ENCODE data around the gene RHEX. TPM values are rescaled to one million over a fixed set of nuclear protein-coding genes. Genes with fewer than 3 reads are reported as not detected.

RHEX gene
- polyA plus RNA-seq, 1 of the 3 experiments (the other 2 are of a cell fraction), result not detected

DNA sequence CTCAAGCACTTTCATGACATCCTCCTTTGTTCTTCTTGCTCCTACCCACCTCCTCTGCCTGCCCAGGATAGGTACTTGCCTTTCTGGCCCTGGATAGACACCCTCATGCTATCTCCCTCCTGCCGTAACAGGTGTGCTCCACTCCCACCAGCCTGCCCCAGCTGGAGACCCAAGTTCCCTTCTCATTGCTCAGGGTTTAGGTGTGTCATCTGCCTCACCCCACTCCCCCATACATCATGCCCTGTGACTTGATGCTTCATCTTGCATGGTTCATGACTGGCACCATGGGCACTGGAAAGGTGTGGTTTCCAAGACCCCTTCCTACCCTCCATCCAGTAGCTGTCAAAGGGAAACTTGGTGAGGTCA lies 5.9 kb downstream of the RHEX start:
- H3K27ac ChIP-seq (ENCODE audit: low read depth in 2 of 2, low read length in 1 of 2), result no peak overlapping the region
- WGBS (ENCODE audit: low lambda C conversion rate), result 93% methylated on average over 1 of the region's 1 CpG
- H3K9me2 ChIP-seq, result no peaks in the 10 kb centered on the region
- no peaks in the 10 kb centered on the region for H3K36me3 ChIP-seq (replicated peaks in 1 of 2; ENCODE audit: control insufficient read depth in 1 of 2, insufficient read depth in 2 of 2, low read length in 1 of 2)
- H3F3A ChIP-seq (replicated peaks; ENCODE audit: insufficient read depth), result no peaks in the 10 kb centered on the region
- ChIA-PET POLR2A (no interaction called here), CTCF (interaction anchor here (0.6 kb wide), 1 partner anchor 81 kb away, joined by 3 read pairs; no protein-coding TSS in a partner anchor)
- no peaks in the 10 kb centered on the region for H3K79me2 ChIP-seq (ENCODE audit: insufficient read depth)
- H3K9me3 ChIP-seq, result no peaks in the 10 kb centered on the region; the same call in 1 of the 2 replicates
- H3K27me3 ChIP-seq (ENCODE audit: insufficient read depth), result peaks cover 7% of the 10 kb centered on the region; the same call in 1 of the 2 replicates
- no peaks in the 10 kb centered on the region for H4K20me1 ChIP-seq (ENCODE audit: insufficient read depth)
- DNase-seq, result no peak
- TF ChIP-seq RXRA (IDR thresholded peaks at IDR 0.05; ENCODE audit: borderline replicate concordance, low read depth) (no peak), FOXJ3 (CRISPR knock-in tag; IDR thresholded peaks at IDR 0.05) (no peak), EZH2phosphoT487 (IDR thresholded peaks at IDR 0.05; ENCODE audit: borderline replicate concordance, low read depth) (no peak), RCOR1 (IDR thresholded peaks at IDR 0.05; ENCODE audit: low read length) (no peak)
- TF ChIP-seq, protein P1, sequence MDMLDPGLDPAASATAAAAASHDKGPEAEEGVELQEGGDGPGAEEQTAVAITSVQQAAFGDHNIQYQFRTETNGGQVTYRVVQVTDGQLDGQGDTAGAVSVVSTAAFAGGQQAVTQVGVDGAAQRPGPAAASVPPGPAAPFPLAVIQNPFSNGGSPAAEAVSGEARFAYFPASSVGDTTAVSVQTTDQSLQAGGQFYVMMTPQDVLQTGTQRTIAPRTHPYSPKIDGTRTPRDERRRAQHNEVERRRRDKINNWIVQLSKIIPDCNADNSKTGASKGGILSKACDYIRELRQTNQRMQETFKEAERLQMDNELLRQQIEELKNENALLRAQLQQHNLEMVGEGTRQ (IDR thresholded peaks at IDR 0.05; ENCODE audit: borderline replicate concordance, low read depth, low read length), result no peak
- no peaks in the 10 kb centered on the region for H3K4me1 ChIP-seq (ENCODE audit: control insufficient read depth in 1 of 2, insufficient read depth in 2 of 2, low read depth in 1 of 2, low read length in 1 of 2)
- H3K9ac ChIP-seq, result no peak overlapping the region
- H3K4me2 ChIP-seq, result no peak overlapping the region
- no peak overlapping the region for H2AFZ ChIP-seq (ENCODE audit: low read depth)
- no peak overlapping the region for H3K4me3 ChIP-seq (ENCODE audit: low read depth in 2 of 2, low read length in 1 of 2)

DNA sequence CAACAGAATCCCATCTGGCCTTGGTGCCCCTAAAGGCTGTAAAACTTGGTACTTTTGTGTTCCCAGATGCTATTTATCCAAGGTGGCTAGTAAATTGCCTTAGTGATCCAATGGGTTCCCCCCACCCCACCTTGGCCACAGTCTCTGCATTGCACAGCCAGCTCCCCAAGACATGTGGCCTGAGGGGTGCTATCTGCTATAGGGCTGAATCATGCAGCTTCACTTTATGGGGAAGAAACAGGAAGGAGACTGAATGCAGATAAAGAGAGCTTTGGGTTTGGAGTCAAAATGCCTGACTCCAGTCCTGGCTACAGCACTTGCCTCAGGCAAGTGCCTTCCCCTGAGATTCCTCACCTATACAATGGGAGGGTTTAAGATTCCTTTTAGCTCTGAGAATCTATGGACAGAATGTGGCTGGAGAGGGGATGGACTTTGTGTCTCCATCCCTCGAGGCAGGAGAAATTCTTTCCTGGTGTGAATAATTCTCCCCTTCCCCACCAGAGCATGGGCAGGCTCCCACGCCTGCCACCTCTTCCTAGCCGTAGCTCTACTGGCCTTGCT lies 6.5 kb downstream of the RHEX start:
- no peaks in the 10 kb centered on the region for H4K20me1 ChIP-seq (ENCODE audit: insufficient read depth)
- no peak for DNase-seq
- no peaks in the 10 kb centered on the region for H3K36me3 ChIP-seq (replicated peaks in 1 of 2; ENCODE audit: control insufficient read depth in 1 of 2, insufficient read depth in 2 of 2, low read length in 1 of 2)
- peaks cover 7% of the 10 kb centered on the region; the same call in 1 of the 2 replicates for H3K27me3 ChIP-seq (ENCODE audit: insufficient read depth)
- 27% methylated on average over 3 of the region's 3 CpGs for WGBS (ENCODE audit: low lambda C conversion rate)
- no peaks in the 10 kb centered on the region for H3K79me2 ChIP-seq (ENCODE audit: insufficient read depth)
- ChIA-PET POLR2A (no interaction called here), CTCF (interaction anchor here (0.6 to 0.7 kb wide), 2 partner anchors 82 to 420 kb away, joined by 3 read pairs; no protein-coding TSS in a partner anchor)
- H3K4me1 ChIP-seq (ENCODE audit: control insufficient read depth in 1 of 2, insufficient read depth in 2 of 2, low read depth in 1 of 2, low read length in 1 of 2), result no peaks in the 10 kb centered on the region
- no peaks in the 10 kb centered on the region for H3K9me2 ChIP-seq
- H3K4me2 ChIP-seq, result no peak overlapping the region
- no peak overlapping the region for H3K27ac ChIP-seq (ENCODE audit: low read depth in 2 of 2, low read length in 1 of 2)
- no peak overlapping the region for H3K4me3 ChIP-seq (ENCODE audit: low read depth in 2 of 2, low read length in 1 of 2)
- H3F3A ChIP-seq (replicated peaks; ENCODE audit: insufficient read depth), result no peaks in the 10 kb centered on the region
- TF ChIP-seq CHD2 (IDR thresholded peaks at IDR 0.05; ENCODE audit: low read length, partially characterized antibody), result no peak
- no peak for TF ChIP-seq TAF1 (IDR thresholded peaks at IDR 0.05; ENCODE audit: borderline replicate concordance, low read depth, low read length)
- H3K9me3 ChIP-seq, result no peaks in the 10 kb centered on the region; the same call in 1 of the 2 replicates
- H3K9ac ChIP-seq, result no peak overlapping the region
- H2AFZ ChIP-seq (ENCODE audit: low read depth), result no peak overlapping the region

DNA sequence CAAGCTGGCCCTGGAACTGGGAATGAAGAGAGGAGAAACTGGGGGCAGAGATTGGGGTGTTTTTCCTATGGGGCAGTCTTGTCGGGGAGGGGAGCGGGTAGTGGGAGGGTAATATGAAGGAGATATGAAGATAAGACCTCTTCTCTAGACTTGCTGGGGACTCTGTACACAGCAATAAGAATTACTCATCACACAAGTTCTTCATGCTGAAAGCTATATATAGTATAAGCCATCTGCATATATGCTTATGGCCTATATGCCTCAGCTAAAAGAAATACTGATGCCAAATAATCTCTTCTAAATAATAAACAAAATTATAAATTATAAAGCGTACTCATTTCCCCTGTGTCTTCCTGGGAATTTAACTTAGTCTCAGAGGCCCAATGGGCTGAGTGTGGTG lies 7.9 kb downstream of the RHEX start:
- Histone ChIP-seq H3K27ac (ENCODE audit: low read depth in 2 of 2, low read length in 1 of 2) (no peak overlapping the region), H3K9me3 (no peaks in the 10 kb centered on the region; the same call in 1 of the 2 replicates), H3K9ac (no peak overlapping the region), H3K79me2 (ENCODE audit: insufficient read depth) (no peaks in the 10 kb centered on the region), H3K4me1 (ENCODE audit: control insufficient read depth in 1 of 2, insufficient read depth in 2 of 2, low read depth in 1 of 2, low read length in 1 of 2) (no peaks in the 10 kb centered on the region; a peak in 1 of 4 replicates), H4K20me1 (ENCODE audit: insufficient read depth) (no peaks in the 10 kb centered on the region), H3K9me2 (no peaks in the 10 kb centered on the region), H3K4me2 (no peak overlapping the region), H3K27me3 (ENCODE audit: insufficient read depth) (peaks cover 7% of the 10 kb centered on the region; the same call in 1 of the 2 replicates), H3F3A (replicated peaks; ENCODE audit: insufficient read depth) (no peaks in the 10 kb centered on the region), H2AFZ (ENCODE audit: low read depth) (no peak overlapping the region), H3K36me3 (replicated peaks in 1 of 2; ENCODE audit: control insufficient read depth in 1 of 2, insufficient read depth in 2 of 2, low read length in 1 of 2) (no peaks in the 10 kb centered on the region), H3K4me3 (ENCODE audit: low read depth in 2 of 2, low read length in 1 of 2) (no peak overlapping the region)
- ChIA-PET POLR2A (no interaction called here), CTCF (interaction anchor here (0.9 kb wide), 1 partner anchor 68 kb away, joined by 4 read pairs; no protein-coding TSS in a partner anchor)
- 74% methylated on average over 3 of the region's 3 CpGs for WGBS (ENCODE audit: low lambda C conversion rate)
- DNase-seq, result no peak
- TF ChIP-seq, protein P2, sequence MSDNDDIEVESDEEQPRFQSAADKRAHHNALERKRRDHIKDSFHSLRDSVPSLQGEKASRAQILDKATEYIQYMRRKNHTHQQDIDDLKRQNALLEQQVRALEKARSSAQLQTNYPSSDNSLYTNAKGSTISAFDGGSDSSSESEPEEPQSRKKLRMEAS (IDR thresholded peaks at IDR 0.05; ENCODE audit: low read depth), result no peak
- no peak for TF ChIP-seq YY1 (IDR thresholded peaks at IDR 0.05; ENCODE audit: low read depth)
- TF ChIP-seq, protein P3, sequence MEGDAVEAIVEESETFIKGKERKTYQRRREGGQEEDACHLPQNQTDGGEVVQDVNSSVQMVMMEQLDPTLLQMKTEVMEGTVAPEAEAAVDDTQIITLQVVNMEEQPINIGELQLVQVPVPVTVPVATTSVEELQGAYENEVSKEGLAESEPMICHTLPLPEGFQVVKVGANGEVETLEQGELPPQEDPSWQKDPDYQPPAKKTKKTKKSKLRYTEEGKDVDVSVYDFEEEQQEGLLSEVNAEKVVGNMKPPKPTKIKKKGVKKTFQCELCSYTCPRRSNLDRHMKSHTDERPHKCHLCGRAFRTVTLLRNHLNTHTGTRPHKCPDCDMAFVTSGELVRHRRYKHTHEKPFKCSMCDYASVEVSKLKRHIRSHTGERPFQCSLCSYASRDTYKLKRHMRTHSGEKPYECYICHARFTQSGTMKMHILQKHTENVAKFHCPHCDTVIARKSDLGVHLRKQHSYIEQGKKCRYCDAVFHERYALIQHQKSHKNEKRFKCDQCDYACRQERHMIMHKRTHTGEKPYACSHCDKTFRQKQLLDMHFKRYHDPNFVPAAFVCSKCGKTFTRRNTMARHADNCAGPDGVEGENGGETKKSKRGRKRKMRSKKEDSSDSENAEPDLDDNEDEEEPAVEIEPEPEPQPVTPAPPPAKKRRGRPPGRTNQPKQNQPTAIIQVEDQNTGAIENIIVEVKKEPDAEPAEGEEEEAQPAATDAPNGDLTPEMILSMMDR (IDR thresholded peaks at IDR 0.05), result no peak
- TF ChIP-seq, protein P4, sequence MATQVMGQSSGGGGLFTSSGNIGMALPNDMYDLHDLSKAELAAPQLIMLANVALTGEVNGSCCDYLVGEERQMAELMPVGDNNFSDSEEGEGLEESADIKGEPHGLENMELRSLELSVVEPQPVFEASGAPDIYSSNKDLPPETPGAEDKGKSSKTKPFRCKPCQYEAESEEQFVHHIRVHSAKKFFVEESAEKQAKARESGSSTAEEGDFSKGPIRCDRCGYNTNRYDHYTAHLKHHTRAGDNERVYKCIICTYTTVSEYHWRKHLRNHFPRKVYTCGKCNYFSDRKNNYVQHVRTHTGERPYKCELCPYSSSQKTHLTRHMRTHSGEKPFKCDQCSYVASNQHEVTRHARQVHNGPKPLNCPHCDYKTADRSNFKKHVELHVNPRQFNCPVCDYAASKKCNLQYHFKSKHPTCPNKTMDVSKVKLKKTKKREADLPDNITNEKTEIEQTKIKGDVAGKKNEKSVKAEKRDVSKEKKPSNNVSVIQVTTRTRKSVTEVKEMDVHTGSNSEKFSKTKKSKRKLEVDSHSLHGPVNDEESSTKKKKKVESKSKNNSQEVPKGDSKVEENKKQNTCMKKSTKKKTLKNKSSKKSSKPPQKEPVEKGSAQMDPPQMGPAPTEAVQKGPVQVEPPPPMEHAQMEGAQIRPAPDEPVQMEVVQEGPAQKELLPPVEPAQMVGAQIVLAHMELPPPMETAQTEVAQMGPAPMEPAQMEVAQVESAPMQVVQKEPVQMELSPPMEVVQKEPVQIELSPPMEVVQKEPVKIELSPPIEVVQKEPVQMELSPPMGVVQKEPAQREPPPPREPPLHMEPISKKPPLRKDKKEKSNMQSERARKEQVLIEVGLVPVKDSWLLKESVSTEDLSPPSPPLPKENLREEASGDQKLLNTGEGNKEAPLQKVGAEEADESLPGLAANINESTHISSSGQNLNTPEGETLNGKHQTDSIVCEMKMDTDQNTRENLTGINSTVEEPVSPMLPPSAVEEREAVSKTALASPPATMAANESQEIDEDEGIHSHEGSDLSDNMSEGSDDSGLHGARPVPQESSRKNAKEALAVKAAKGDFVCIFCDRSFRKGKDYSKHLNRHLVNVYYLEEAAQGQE (IDR thresholded peaks at IDR 0.05; ENCODE audit: low read depth, low read length), result no peak
- TF ChIP-seq POLR2AphosphoS5 (IDR thresholded peaks at IDR 0.05; ENCODE audit: low read depth, low read length), result no peak
- no peak for TF ChIP-seq GATA2 (CRISPR knock-in tag; IDR thresholded peaks at IDR 0.05)

Data from SK-N-SH (cell line).